GM12874 (cell line): Measurements from ENCODE around the gene ARID1B.

Experiments used
- TF ChIP-seq, protein P1 (sequence below): IDR thresholded peaks from 2 replicates; pipeline ENCODE4 v1.5.1; 2011; ENCODE audit warnings: low read depth, mild to moderate bottlenecking, control low read depth, low read length, moderate library complexity; ENCODE audit not compliant: insufficient read depth

Gene ARID1B

GRCh38 chr6:157002774-157003173 is 225.6 kb downstream of the ARID1B start:
- TF ChIP-seq, protein P1, sequence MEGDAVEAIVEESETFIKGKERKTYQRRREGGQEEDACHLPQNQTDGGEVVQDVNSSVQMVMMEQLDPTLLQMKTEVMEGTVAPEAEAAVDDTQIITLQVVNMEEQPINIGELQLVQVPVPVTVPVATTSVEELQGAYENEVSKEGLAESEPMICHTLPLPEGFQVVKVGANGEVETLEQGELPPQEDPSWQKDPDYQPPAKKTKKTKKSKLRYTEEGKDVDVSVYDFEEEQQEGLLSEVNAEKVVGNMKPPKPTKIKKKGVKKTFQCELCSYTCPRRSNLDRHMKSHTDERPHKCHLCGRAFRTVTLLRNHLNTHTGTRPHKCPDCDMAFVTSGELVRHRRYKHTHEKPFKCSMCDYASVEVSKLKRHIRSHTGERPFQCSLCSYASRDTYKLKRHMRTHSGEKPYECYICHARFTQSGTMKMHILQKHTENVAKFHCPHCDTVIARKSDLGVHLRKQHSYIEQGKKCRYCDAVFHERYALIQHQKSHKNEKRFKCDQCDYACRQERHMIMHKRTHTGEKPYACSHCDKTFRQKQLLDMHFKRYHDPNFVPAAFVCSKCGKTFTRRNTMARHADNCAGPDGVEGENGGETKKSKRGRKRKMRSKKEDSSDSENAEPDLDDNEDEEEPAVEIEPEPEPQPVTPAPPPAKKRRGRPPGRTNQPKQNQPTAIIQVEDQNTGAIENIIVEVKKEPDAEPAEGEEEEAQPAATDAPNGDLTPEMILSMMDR: no peak

DNA sequence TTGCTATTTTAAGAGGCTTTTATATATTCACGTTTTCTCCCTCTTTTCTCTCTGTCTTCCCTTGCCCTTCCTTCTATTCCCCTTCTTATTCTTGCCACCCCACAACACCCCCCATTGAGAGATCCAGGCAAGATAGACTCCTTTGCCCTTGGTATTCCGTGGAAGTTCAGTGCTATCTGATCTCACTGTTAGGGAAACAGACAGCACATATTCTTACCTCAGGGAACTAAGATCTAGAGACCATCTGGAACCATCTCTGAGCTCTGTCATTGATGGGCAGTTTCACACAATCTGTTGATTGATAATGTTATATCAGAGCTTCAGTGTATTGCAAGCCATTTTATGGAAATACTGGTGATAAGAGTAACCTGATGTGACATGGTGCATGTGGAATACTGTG is 228.8 kb downstream of the ARID1B start:
- TF ChIP-seq, protein P1: no peak

- TF ChIP-seq, protein P1: no peak
Observed at GRCh38 chr6:157008568-157008967, 231.4 kb downstream of the ARID1B start.

DNA sequence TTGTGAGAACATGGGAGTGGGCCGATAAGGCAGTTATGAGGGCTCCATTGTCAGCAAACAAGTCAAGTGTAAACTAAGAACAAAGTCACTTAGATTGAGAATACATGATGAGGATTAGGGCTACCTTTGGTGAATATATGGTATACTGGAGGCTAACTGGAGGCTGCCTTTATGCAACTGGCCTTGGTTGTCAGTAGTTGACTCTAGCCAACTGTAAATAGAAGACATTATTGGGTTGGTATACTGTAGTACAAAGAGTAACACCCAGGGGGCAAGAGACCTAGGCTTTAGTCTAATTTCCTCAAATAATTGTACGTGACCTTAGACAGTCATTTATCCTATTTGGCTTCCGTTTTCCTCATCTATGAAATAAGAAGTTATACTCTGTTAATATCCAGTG is 235.2 kb downstream of the ARID1B start:
- TF ChIP-seq, protein P1: no peak

GRCh38 chr6:157013649-157014304 is 236.6 kb downstream of the ARID1B start:
- TF ChIP-seq, protein P1: no peak

GRCh38 chr6:157014871-157015270 is 237.7 kb downstream of the ARID1B start:
- TF ChIP-seq, protein P1: no peak

DNA sequence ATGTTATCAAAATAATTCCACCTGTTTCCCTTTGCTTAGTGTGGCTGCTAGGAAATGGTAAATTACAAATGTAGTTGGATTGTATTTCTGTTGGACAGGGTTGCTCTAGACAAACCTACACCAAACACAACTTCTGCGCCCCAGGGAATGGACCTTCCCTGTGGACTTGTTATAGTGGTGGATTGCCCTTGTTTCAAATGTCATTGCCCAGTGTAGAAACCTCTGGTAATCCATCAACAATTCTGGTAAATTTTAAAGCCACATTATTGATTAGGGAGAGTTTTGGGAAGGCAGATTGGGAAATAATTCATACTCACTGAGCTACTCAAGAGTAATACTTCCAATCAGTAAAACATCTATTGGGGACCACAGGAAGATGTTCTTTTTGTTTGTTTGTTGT is 239.8 kb downstream of the ARID1B start:
- TF ChIP-seq, protein P1: no peak

- TF ChIP-seq, protein P1: no peak
Observed at GRCh38 chr6:157017861-157018260, 240.7 kb downstream of the ARID1B start.
